D341Med (cell line): ENCODE data around the gene ADK.
"Not testable (repeated sequence)": the region's sequence is repeated elsewhere in the genome, so short reads cannot be mapped to it uniquely, and the experiment has no call there.

Source experiments
- DNase-seq: peaks from one replicate; pipeline ENCODE4 v3.0.0; 2012; ENCODE audit warnings: low spot score

Gene ADK

DNA sequence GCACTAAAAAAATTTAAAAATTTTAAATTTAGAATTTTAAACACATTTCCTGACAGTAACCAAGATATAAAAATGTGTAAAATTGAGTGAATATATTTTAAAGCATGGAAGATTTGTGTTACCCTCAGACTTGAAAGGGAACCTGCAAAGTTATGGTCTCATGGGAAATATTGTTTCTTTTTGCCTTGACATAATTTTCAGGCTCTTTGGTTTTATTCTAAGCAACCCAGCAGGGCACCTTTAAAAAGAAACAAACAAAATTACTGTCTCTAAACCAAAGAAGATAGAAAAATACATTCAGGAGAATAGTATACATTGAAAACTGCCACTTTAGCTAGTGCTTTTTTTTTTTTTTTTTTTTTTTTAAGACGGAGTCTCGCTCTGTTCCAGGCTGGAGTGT, 87.5 kb downstream of the ADK start:
- no peak for DNase-seq

DNA sequence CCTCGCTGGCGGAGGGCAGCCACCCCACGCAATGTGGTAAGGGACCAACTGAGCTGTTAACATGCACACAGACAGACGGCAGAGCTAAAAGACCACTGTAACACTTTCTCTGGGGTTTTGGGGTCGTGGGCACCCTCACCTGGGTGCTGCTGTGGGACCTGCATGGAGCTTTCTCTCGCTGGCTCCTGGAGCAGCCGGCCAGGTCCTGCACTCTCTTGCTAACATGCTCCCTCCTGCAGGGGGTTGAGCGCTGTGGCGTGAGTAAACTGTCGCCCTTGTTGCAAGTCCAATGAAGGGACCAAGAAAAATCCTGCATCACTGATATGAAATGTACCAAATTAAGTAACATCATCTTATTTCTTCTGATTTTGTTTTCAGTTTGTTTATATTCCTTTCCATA, 92.0 kb downstream of the ADK start:
- DNase-seq: no peak

DNA sequence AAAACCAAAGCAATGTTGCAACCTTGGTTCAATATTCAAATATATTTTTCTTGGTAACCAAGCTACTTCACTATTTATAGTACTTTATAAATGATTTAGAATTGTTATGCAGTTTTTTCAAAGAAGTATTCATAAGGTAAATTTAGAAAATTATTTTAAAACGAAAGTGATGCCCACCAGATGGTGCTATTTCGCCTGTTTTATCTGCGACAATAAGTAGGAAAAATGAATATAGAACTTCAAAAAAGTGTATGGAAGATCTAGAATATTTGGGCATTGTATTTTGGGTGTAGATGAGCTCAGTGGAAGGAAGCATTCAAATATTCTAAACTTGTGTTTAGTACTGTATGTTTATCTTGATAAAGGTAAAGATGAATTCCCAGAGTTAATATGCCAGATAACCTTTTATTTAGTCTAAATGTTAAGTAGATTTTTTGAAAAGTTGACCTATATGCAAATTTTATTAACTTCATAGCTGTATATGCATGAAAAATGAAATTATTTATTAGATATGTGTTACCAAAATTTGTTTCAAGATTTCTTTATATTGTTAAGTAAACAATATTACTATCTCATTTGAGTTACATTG, 93.2 kb downstream of the ADK start:
- DNase-seq: no peak

DNA sequence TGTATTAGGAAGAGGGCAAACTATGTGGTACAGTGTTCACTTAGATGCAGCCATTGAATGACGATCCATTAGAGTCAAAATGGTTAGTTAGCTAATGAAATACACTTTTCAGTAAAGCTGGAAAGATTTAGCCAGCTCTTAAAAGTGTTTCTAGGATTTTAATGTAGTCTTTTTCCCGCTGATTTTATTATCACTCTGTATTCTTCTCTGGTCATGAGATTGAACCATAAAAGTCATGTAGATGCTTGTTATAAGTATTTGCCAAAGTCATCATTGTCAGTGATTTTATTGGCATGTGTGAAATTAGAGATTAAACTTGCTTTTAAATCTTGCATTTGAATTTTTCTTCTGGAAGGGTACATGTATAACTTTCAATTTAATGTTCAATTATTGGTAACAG, 93.8 kb downstream of the ADK start:
- no peak for DNase-seq

DNA sequence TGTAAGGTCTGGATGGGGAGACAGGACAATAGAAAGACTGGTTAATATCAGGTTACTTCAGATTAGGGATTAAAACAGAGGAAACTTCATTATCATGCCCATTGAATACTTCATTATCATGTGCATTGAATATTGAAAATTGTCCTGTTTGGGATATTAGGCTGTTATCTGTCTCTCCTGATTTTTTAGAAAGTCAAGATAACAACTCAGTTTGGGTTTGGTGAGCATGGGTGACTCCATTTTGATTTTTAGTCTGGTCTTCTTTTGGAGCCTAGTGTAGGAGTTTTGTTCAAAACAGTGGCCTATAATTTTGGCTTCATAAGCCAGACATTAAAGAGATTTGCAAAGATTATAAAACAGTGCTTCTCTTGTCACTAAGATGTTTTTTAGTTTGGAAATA, 95.5 kb downstream of the ADK start:
- DNase-seq: no peak

DNA sequence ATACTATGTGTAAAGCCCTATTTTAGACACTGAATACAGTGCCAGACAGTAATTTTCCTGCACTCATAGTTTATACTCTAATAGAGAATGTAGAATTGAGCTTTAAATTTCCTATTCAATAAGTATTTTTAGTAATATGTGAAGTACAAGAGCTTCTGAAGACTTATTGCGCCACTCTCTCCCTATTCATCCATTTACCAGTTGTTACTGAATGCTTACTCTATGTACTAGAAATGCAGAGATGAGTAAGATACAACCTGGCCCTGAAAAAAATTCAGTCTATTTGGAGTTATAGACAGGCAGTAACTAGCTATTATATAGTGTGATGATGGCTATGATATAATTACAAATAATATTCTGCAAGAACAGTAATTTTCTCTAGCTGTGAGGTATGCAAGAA, 98.8 kb downstream of the ADK start:
- no peak for DNase-seq

DNA sequence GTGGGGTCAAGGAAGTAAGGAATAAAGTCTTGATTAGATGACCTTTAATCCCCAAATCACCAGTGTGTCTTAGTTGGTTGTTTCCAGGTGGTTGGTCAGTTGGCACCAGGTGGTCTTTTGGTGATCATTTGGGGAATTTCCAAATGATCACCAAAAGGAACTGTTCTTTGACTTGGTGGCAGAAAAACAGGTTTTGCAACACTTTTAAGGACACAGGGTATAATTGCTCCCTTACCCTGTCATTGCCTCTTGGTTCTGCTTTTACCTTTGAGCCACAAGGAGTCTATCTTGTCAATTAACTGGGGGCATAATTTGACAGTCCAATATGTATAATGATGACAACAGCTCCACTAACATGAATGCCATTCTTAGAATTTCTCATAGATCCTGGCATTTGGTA, 104.2 kb downstream of the ADK start:
- no peak for DNase-seq

DNA sequence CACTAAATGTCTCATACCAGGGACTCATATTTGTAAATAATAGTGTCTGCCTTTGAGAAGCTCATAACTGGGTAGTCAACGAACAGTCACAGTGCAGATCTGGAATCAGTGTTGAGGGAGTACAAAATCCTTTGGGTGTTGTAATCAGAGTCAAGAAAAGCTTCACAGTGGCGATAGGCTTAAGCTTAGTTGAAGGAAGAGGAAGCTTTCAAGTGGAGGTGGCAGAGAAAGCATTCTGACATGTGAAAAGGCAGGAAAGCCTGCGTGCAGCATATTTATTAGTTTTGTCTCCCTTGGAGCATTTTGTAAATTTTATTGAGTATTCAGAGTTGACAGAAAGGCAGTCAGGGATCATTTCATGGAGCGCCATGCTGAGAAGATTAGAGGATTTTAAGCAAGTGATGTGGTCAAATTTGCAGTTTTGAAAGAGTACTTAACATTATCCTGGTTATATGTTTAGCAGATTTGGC, 104.9 kb downstream of the ADK start:
- peak; percentile 10 for DNase-seq

DNA sequence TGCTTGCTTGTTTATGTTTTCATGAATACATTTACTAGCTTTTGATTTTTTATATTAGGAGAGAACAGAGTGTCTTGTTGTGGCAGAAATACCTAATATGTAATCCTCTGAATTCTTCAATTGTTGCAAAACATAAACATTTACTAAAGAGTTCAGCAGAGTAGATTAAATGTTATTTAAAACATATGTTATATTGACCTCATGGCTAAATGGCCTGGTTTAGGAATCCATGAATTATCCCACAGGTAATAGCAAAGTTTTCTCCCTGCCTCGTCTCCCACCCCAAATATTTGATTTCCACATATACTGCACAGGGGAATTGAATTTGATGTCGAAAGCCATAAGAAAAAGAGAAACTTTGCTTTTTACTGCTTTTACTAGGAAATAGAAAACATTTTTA, 111.8 kb downstream of the ADK start:
- DNase-seq: no peak

DNA sequence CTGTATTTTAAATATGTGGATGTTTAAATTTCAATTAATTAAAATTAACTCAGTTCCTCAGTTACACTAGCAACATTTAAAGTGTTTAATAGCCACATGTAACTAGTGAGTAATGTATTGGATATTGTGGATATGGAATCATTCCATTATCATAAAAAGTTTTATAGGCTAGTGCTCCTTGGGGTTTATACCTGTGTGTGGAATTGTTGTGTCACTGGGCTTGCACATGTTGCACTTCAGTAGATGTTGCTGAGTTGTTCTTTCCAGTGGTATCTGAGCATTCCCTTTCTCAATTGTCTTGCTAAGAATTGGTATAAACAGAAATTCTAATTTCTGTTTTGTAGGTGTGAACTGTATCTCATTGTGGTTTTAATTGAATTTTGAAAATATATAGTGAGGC, 113.0 kb downstream of the ADK start:
- DNase-seq: no peak

DNA sequence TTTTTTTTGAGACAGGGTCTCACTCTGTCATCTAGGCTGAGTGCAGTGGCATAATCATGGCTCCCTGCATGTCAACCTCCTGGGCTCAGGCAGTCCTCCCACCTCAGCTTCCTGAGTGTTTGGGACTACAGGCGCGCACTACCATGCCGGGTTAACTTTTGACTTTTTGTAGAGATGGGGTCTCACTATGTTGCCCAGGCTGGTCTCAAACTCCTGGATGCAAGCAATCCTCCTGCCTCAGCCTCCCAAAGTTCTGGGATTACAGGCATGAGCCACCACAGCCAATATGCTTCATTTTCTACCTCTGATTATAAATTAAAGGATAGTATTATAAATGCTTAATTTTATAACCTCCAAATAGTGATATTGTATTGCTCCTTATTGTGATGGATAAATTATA, 121.3 kb downstream of the ADK start:
- DNase-seq: no peak

DNA sequence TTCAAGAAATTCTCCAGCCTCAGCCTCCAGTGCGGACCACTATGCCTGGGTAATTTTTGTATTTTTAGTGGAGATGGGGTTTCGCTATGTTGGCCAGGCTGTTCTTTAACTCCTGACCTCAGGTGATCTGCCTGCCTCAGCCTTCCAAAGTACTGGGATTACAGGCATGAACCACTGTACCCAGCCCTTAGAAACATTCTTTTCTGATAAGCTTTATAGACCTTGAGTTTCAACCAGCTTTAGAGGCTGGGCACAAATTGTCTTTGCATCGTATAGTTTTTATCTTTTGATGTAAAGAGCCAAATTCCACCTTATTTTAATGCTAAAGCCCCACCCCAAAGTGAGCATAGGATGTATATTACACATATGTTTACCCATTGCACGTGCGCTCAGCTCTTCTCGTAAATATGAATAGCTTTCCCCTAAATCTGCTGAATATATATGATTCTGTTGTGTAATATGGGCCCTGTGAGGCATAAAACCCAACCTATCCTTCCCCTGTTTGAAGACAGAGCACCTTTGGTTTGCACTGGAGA, 124.8 kb downstream of the ADK start:
- no peak for DNase-seq

DNA sequence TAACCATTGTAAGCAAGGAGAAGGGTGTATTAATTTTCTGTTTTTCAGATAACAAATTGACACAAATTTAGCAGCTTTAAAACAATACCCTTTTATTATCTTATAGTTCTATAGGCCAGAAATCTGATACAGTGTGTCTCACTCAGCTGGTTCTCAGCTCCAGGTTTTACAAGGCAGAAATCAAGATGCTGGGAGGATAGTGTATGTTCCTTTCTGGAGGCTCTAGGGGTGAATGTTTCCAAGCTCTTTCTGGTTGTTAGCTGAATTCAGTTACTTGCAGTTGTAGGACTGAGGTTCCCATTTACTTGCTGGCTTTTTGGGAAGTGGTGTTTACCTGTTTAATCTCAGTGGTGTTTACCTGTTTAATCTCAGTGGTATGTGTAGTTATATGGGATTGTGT, 125.4 kb downstream of the ADK start:
- no peak for DNase-seq

DNA sequence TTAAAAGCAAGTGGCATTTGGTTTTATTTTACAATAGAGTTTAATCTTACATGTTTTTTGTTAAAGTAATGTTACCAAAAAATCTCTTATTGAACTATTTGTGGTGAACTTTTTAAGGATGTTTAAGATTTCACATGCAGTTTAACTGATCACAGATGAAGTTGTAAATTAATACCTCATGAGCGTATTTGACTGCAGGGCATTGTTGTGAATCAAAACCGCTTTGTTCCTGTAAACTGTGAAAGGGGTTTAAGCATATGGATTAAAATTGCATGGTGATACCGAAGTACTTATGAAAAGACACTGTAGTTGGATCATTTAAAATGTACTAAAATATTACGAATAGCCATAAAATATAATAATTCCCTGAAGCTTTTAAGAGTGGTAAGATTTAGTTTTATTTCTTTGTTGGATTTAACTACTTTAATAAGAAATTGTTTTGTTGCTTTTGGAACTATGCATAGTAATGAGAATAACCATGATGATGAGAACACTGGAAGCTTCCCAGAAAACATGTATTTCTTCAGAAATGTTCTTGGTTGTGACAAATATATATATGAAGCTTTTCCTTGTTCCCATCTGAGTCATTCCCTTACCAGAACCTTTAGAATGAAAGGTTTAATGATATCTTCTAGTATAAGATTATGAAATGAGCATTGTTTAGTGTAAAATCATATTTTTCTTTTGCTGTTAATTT, 131.3 kb downstream of the ADK start:
- peak; percentile 8 for DNase-seq

DNA sequence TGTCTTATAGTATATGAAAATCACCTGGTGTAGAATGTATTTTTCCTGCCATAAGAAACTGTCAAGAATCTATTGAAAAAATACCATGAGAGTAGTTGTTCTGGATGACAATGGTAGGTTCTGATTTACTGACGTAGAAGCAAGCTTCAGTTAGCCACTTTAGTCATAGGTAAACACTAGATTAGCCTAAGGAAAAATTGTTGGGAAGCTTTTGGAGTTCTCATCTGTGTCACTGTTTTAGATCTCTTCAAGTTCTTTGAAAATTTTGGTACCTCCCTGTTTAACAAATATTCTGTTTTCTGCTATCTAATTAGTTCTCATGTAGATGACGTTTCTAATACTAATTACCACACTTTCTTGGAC, 131.8 kb downstream of the ADK start:
- no peak for DNase-seq

DNA sequence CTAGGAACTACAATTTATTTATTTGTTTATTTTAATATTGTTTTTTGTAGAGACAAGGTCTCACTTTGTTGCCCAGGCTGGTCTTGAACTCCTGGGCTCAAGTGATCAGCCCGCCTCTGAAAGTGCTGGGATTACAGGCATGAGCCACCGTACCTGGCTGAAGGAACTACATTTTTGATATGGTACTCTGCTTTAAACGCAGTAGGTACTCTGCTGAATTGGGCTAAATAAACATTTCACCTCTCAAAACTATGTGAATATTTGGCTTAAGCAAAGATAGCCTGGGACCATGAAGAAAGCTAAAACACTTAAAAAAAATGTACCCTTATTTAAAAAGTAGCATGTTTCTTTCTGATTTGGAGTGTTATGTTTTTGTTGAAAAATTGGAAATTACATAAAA, 138.2 kb downstream of the ADK start:
- no peak for DNase-seq

DNA sequence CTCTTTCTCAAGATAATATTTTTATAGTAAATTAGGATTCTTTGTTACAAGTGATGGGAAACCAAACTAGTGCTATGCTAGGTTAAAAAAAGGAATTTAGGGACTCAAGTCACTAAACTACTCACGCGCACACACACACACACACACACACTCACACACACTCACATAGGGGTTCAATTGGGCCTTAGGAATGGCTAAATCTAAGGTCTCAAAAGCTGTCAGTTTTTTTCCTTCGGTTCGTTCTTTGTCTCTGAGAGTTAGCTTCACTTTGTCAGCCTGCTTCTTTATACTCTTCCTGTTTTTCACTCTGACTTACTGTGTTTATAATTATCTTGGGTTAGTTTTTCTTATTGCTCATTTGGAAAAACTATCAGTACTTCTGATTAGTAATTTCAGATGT, 138.9 kb downstream of the ADK start:
- DNase-seq: no peak

DNA sequence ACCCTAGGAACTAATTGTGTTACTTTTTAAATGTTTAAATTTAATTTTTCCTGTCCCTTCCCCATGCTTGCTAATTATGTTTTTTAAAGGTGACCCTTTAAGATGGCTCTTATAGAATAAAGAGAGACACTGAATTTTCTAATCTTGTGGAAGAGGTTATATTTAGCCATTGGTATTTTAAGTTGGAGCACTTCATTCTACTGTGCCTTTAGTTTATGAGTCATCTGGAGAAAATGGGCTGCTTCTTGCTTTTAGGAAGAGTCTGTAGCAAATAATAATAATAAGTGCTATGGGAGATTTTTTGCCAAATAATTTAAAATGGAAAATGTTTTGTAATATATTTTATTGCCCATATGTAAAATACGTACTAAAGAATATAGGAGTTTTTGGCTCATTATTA, 139.7 kb downstream of the ADK start:
- no peak for DNase-seq

DNA sequence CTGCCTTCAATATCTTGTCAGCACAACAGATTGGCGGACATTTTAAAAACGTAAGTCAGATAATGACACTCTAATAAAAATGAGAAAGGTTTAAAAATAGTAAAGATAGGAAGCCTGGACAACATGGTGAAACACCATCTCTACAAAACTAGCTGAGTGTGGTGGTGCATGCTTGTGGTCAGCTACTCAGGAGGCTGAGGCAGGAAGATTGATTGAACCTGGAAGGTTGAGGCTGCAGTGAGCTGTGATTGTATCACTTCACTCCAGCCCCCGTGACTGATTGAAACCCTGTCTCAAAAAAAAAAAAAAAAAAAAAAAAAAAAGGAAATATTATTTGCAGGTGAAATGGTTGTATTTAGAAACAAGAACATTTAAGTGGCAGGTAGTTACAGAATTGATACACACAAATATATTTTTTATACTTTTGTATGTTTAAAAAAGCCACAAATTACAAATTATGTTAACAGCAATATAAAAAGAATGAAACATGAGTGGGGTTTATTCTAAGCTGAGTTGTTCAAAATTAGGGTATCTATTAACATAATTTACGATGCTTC, 141.9 kb downstream of the ADK start:
- no peak for DNase-seq

DNA sequence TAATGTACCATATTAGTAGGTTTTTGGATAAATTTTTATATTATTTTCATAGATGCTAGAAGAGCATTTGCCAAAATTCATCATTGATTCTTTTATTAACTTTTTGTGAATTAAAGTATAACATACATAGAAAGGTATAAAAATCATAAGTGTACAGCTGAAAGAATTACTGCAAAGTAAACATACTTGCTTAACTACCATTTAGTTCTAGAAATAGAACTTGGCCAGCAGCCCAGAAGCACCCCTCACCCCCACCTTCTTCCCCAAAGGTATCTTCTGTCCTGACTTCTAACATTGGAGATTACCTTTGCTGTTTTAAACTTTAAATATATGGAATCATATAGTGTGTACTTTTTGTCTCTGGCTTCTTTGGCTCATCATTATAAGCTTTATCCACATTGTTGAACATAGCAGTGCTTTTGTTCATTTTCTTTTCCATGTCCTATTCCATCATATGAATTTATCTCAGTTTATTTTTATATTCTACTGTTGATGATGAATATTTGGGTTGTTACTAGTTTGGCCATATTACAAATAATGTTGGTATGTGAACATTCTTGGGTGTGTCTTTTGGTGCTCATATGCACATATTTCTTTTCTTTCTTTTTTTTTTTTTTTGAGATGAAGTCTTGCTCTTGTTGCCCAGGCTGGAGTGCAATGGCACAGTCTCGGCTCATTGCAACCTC, 142.8 kb downstream of the ADK start:
- DNase-seq: no peak

DNA sequence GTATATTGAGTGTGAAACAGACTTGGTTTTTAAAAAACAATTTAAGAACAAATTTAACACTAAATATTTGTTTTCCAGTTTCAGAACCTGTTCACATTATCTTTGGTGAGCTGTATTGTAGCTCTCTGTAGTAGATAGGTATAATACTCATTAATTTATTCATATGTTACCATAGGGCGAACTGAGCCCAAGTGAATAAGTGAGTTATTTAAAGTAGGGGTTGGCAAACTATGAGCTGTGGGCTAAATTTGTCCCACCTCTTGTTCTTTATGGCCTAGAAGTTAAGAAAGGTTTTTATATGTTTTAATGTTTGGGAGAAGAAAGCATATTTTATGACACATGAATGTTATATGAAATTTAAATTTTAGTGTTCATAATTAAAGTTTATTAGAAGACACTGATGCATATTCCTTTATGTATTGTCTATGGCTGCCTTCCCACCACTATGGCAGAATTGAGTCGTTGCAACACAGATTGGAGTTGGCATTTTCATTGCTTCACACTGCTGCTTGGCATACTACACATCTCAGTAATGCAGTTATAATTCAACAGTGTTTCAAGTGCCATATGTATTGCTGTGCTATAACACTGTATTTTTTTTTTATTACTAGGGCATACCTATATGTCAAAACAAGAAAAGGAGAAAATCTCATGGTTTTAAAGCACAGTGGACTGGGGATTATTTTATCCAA, 146.5 kb downstream of the ADK start:
- DNase-seq: no peak

DNA sequence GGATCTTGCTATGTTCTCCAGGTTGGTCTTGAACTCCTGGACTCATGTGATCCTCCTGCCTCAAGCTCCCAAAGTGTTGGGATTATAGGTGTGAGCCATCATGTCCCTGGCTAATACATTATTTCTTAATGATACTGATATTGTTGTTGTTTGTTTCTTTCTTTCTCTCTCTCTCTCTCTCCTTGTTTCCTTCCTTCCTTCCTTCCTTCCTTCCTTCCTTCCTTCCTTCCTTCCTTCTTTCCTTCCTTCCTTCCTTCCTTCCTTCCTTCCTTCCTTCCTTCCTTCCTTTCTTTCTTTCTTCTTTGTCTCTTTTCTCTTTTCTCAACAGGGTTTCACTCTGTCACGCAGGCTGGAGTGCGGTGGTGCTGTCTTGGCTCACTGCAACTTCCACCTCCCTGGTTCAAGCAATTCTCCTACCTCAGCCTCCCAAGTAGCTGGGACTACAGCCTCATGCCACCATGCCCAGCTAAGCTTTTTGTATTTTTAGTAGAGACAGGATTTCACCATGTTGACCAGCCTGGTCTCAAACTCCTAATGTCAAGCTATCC, 149.1 kb downstream of the ADK start:
- DNase-seq: not testable (repeated sequence)
